K562 (cell line): ENCODE results near the gene CPLX1. TPM values are rescaled to one million over a fixed set of nuclear protein-coding genes. Genes with fewer than 3 reads are reported as not detected.

Experiments used
- ATAC-seq: fragments of 200-7000 bp; cut with Tn5 transposase; 3 replicates; pipeline ENCODE4 v1.9.1; 2020; ENCODE audit warnings: moderate library complexity
- BruUV-seq: library from RNA; stranded (reverse); fragments of 400-500 nt; replicated peaks from 2 replicates; lab custom pipeline; 2021; lab: Mats Ljungman, UMichigan
- CTCF ChIA-PET: fragments of 300-600 bp; formaldehyde crosslinking; extraction: SDS; loops from one replicate; lab custom pipeline; 2021; ENCODE audit warnings: low intra/inter-chr PET ratio; lab: Yijun Ruan, JAX
- POLR2A ChIA-PET: fragments of 300-600, 350-650 bp; sonication (Branson Sonifier 250); formaldehyde crosslinking; extraction: SDS; loops from one replicate; lab custom pipeline; 2021; ENCODE audit warnings: antibody characterized with exemption, inconsistent platforms; lab: Yijun Ruan, JAX
- DNase-seq, 4 experiments: peaks; one replicate each; pipeline versions ENCODE4 v3.0.0 to v3.0.0-alpha.2; 2011 to 2018; ENCODE audit warnings: low spot score in 3 of 4, mixed read lengths in 3 of 4; ENCODE audit errors: extremely low read depth in 1 of 4
- FAIRE-seq: peaks from 2 replicates; lab custom pipeline; 2011; peaks lifted over from hg19 to GRCh38; lab: Jason Lieb, UNC
- H2AFZ ChIP-seq: 2 replicates; pipeline ENCODE4 v1.6.0; 2011; ENCODE audit warnings: low read depth, low read length, control low read depth, inconsistent platforms
- H3K27ac ChIP-seq: fragments of 200-600 bp; 3 replicates; pipeline ENCODE4 v1.8.0; 2011; ENCODE audit warnings: low read depth, mild to moderate bottlenecking, control low read depth, inconsistent platforms, low read length, moderate library complexity, mixed read lengths; ENCODE audit errors: extremely low read depth
- H3K27me3 ChIP-seq, 2 experiments: fragments of 300-600 bp in 1 of 2; 2 replicates in 1 of 2; 3 replicates in 1 of 2; pipeline versions ENCODE4 v1.6.0 to v1.8.0; 2011; ENCODE audit warnings: inconsistent platforms in 2 of 2, low read length in 2 of 2, mild to moderate bottlenecking in 1 of 2, mixed read lengths in 1 of 2, moderate library complexity in 1 of 2; ENCODE audit not compliant: control insufficient read depth in 2 of 2, insufficient read depth in 2 of 2
- H3K36me3 ChIP-seq: fragments of 300-600 bp; 3 replicates; pipeline ENCODE4 v1.8.0; 2011; ENCODE audit warnings: mild to moderate bottlenecking, low read length, inconsistent platforms; ENCODE audit not compliant: control insufficient read depth, insufficient read depth
- H3K4me1 ChIP-seq, 2 experiments: fragments of 200-600 bp in 1 of 2; replicated peaks in 1 of 2; 2 replicates in 1 of 2; 3 replicates in 1 of 2; pipeline versions ENCODE4 v1.5.1 to v1.8.0; 2011; ENCODE audit warnings: inconsistent platforms in 2 of 2, low read length in 2 of 2, mild to moderate bottlenecking in 1 of 2, mixed read lengths in 1 of 2, moderate library complexity in 1 of 2; ENCODE audit not compliant: control insufficient read depth in 2 of 2, insufficient read depth in 2 of 2
- H3K4me2 ChIP-seq: 2 replicates; pipeline ENCODE4 v1.6.1; 2011; ENCODE audit warnings: low read length, control low read depth, inconsistent platforms, mixed read lengths; ENCODE audit not compliant: insufficient read depth
- H3K4me3 ChIP-seq: fragments of 200-600 bp; sonication (generic), shearing (Covaris generic); 2 replicates; pipeline ENCODE4 v1.5.1; 2016; ENCODE audit warnings: control low read depth, inconsistent platforms
- H3K79me2 ChIP-seq: fragments of 200-600 bp; 3 replicates; pipeline ENCODE4 v1.8.0; 2011; ENCODE audit warnings: low read length, inconsistent platforms; ENCODE audit not compliant: control insufficient read depth, insufficient read depth
- H3K9ac ChIP-seq, 2 experiments: 2 replicates each; pipeline versions ENCODE4 v1.6.0 to v1.6.1; 2011; ENCODE audit warnings: low read depth in 2 of 2, low read length in 2 of 2, control low read depth in 1 of 2, inconsistent platforms in 1 of 2, mild to moderate bottlenecking in 1 of 2, mixed read lengths in 1 of 2; ENCODE audit not compliant: insufficient read depth in 1 of 2
- H3K9me1 ChIP-seq: one replicate; pipeline ENCODE4 v1.6.0; 2011; ENCODE audit warnings: inconsistent platforms, mild to moderate bottlenecking, low read length, moderate library complexity; ENCODE audit not compliant: control insufficient read depth, insufficient read depth
- H3K9me3 ChIP-seq: replicated peaks from 2 replicates; pipeline ENCODE4 v1.5.1; 2011; ENCODE audit warnings: low read depth, low read length, inconsistent platforms; ENCODE audit not compliant: control insufficient read depth, insufficient read depth
- H4K20me1 ChIP-seq: replicated peaks from 2 replicates; pipeline ENCODE4 v1.6.1; 2011; ENCODE audit warnings: low read length, inconsistent platforms, mixed read lengths; ENCODE audit not compliant: control insufficient read depth, insufficient read depth
- ARID3A ChIP-seq: IDR thresholded peaks from 2 replicates; pipeline ENCODE4 v1.6.1; 2012; ENCODE audit warnings: low read depth, low read length, improper control_type of control experiment, borderline replicate concordance
- BCOR ChIP-seq: fragments of 450-650 bp; IDR thresholded peaks from 2 replicates; pipeline ENCODE4 v1.6.1; 2016
- CBFA2T2 ChIP-seq: fragments of 450-650 bp; conservative IDR thresholded peaks from 2 replicates; pipeline ENCODE4 v1.6.1; 2017; ENCODE audit warnings: mild to moderate bottlenecking
- CSDE1 ChIP-seq, 2 experiments: fragments of 450-650 bp; IDR thresholded peaks; 2 replicates each; pipeline ENCODE4 v1.6.1; 2016; ENCODE audit warnings: mild to moderate bottlenecking in 1 of 2
- GTF2E2 ChIP-seq: fragments of 200-800 bp; sonication (Bioruptor generic); IDR thresholded peaks from 2 replicates; pipeline ENCODE4 v1.6.1; 2016; ENCODE audit warnings: missing genetic modification characterization, missing compliant biosample characterization
- HNRNPL ChIP-seq: fragments of 200-400 bp; formaldehyde crosslinking; IDR thresholded peaks from 2 replicates; pipeline ENCODE4 v1.6.1; 2017; ENCODE audit warnings: low read depth, mild to moderate bottlenecking, low read length
- KDM2B ChIP-seq: fragments of 250-450 bp; sonication (Bioruptor Pico); IDR thresholded peaks from 2 replicates; pipeline ENCODE4 v1.8.0; 2021; ENCODE audit warnings: mild to moderate bottlenecking, moderate library complexity
- MAFG ChIP-seq: fragments of 450-650 bp; conservative IDR thresholded peaks from 2 replicates; pipeline ENCODE4 v1.6.1; 2016; ENCODE audit warnings: missing genetic modification characterization, missing compliant biosample characterization
- MTA3 ChIP-seq: fragments of 450-650 bp; formaldehyde crosslinking; IDR thresholded peaks from 2 replicates; pipeline ENCODE4 v1.6.1; 2017; ENCODE audit warnings: mild to moderate bottlenecking, borderline replicate concordance
- NKRF ChIP-seq: fragments of 450-650 bp; IDR thresholded peaks from 2 replicates; pipeline ENCODE4 v1.6.1; 2016; ENCODE audit warnings: borderline replicate concordance
- PRDM10 ChIP-seq: fragments of 450-650 bp; IDR thresholded peaks from 2 replicates; pipeline ENCODE4 v1.6.1; 2018; ENCODE audit not compliant: partially characterized antibody
- SAFB2 ChIP-seq: fragments of 200-400 bp; formaldehyde crosslinking; IDR thresholded peaks from 2 replicates; pipeline ENCODE4 v1.6.1; 2018; ENCODE audit warnings: borderline replicate concordance, low read length, low read depth, moderate library complexity; ENCODE audit not compliant: severe bottlenecking
- TEAD2 ChIP-seq: fragments of 450-650 bp; IDR thresholded peaks from 2 replicates; pipeline ENCODE4 v1.6.1; 2016; ENCODE audit warnings: missing genetic modification characterization, control low read depth, missing compliant biosample characterization
- U2AF2 ChIP-seq: fragments of 200-400 bp; formaldehyde crosslinking; optimal IDR thresholded peaks from 2 replicates; pipeline ENCODE3; 2017; ENCODE audit warnings: low read depth, mild to moderate bottlenecking, low read length
- WGBS: fragments of 100-300 bp; shearing (Covaris generic); methylation state at CpG from one replicate; pipeline ENCODE4 v1.1.6; 2016; ENCODE audit warnings: low coverage, mixed read lengths; ENCODE audit not compliant: insufficient coverage; ENCODE audit errors: missing lambda C conversion rate; 5-methylcytosine and 5-hydroxymethylcytosine counted together
- in situ Hi-C: fragments of 300-500 bp; cut with MboI; formaldehyde crosslinking; loops from 4 replicates; pipeline ENCODE4 v1.15.0; 2018; ENCODE audit warnings: inconsistent platforms, mixed read lengths
- intact Hi-C: fragments of 100-400 bp; cut with micrococcal nuclease; formaldehyde crosslinking; loops from 2 replicates; pipeline ENCODE4 v1.14.2; 2022
- polyA plus RNA-seq, 8 experiments: library from polyadenylated mRNA; depleted of rRNA in 4 of 8; stranded (reverse) in 5 of 8; unstranded in 3 of 8; fragments of >200 nt; fragmentation: Nextera tagmentation in 2 of 8; fragmentation: Illumina TruSeq in 1 of 8; extraction: Ambion mirVana in 2 of 8; extraction: Trizol in 1 of 8; gene quantifications; 2 replicates each; pipeline versions ENCODE4 v1.2.1 to v1.2.3, GENCODE V29; 2011 to 2014; ENCODE audit warnings: inconsistent platforms in 1 of 8, missing spikeins in 1 of 8
- total RNA-seq, 7 experiments: library from RNA; depleted of rRNA in 6 of 7; stranded (reverse); fragments of >200 nt in 6 of 7; fragmentation: Illumina TruSeq in 2 of 7; extraction: Trizol in 2 of 7; gene quantifications; 2 replicates each; pipeline versions ENCODE4 v1.2.1 to v1.2.3, GENCODE V29; 2011 to 2021; ENCODE audit warnings: low replicate concordance in 1 of 7

CPLX1 gene
- total and polyA plus RNA-seq, 9 of the 15 experiments (the other 6 are each of a cell fraction or from before 2014, with no cell fraction given), result 0.03 to 3.3 (median 0.17) TPM; not detected in 2

- no peak for FAIRE-seq
- POLR2A ChIA-PET, result no interaction called here
These were observed 41.8 kb upstream of the CPLX1 start for GRCh38 chr4:867526-868250.

More at GRCh38 chr4:867526-868250, 41.8 kb upstream of the CPLX1 start:
- no TSS peak for BruUV-seq
- intact Hi-C loops (no loop called here), in situ Hi-C loops (no loop called here)
- Histone ChIP-seq H3K9me3 (peaks cover 4% of the 10 kb centered on the region; the same call in 1 of the 2 replicates), H3K36me3 (peaks cover 87% of the 10 kb centered on the region; the same call in 2 of the 3 replicates), H3K4me1 (peaks cover 0 to 21% of the 10 kb centered on the region in 2 experiments; a peak in 1 of 5 replicates), H2AFZ (no peak overlapping the region), H3K4me2 (no peak overlapping the region), H3K4me3 (no peak overlapping the region), H3K79me2 (no peaks in the 10 kb centered on the region), H4K20me1 (no peaks in the 10 kb centered on the region), H3K27ac (no peak overlapping the region), H3K9me1 (no peaks in the 10 kb centered on the region), H3K9ac (no peak overlapping the region), H3K27me3 (no peaks in the 10 kb centered on the region)
- WGBS, result 97% methylated on average over 17 of the region's 26 CpGs
- DNase-seq, result no peak
- TF ChIP-seq BCOR (no peak), GTF2E2 (tag) (no peak), CBFA2T2 (no peak), KDM2B (CRISPR knock-in tag) (no peak), MTA3 (no peak), MAFG (no peak), U2AF2 (no peak), HNRNPL (no peak), CSDE1 (IDR thresholded peaks at IDR 0.05) (no peak), NKRF (no peak), PRDM10 (no peak), SAFB2 (no peak), TEAD2 (tag) (no peak), ARID3A (no peak)
- no peak for ATAC-seq
- CTCF ChIA-PET, result no interaction called here
